HG03565 (cell line): Measurements from ENCODE around the gene GLYATL1.

ENCODE experiments used
- ATAC-seq: cut with Tn5 transposase; IDR thresholded peaks from one replicate; pipeline ENCODE4 v1.9.1; 2021; ENCODE audit warnings: mild to moderate bottlenecking, moderate library complexity; ENCODE audit not compliant: unreplicated experiment

Gene GLYATL1

GRCh38 chr11:58939277-58939676 lies at the start of gene GLYATL1:
TSS of gene GLYATL1 (plus strand) at chr11:58939488. CDS start at chr11:58947088, 7,600 bp downstream.
- ATAC-seq: no peak

GRCh38 chr11:58893899-58894298 lies 45.4 kb upstream of the GLYATL1 start:
- no peak for ATAC-seq

GRCh38 chr11:58898106-58898505 lies 41.2 kb upstream of the GLYATL1 start:
- ATAC-seq: no peak

DNA sequence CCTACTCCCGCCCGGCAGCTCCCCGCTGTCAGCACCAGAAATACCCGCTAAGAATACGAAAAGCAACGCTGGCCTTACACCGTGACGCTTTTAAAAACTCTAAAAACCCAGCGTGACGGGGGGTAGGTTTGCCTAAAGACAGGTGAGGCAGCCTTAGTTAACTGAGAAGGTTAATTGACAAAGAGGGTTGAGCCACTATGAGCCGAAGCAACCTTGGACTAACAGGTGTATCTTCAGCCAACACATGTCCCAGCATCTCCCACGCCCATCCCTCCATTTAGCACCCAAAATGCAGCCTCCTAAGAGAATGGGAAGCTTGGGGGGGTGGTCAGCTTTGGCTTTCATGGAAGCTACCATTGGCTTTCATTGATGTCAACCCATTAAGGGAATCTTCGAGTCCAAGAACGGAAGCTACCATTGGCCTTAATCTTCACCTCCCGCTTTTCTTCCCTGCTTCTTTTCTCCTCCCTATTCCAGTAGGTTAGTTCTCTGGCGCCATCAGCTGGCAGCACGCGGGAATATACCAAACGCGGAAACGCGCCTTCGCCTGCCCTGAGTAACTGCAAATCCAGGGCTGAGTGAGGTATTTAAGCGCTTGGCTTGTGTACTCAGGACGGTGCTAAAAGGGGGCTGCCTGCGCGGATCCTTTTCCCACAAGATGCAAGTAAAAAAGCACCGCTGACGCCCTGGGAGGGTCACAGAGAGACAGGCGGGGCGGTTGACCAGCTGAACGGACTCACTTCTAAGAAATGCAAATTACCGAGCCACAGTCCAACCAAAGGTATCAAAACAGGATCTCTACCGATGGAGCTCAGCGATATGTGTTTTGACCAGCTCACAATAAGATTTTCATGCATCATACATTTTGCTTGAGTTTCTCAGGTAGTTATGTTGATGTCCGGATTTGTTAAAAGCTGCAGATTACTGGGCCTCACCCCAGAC lies 38.5 kb upstream of the GLYATL1 start:
- ATAC-seq: peak; percentile 54

GRCh38 chr11:58902881-58903280 lies 36.4 kb upstream of the GLYATL1 start:
- ATAC-seq: no peak

GRCh38 chr11:58905011-58905720 lies 34.1 kb upstream of the GLYATL1 start:
- ATAC-seq: no peak

DNA sequence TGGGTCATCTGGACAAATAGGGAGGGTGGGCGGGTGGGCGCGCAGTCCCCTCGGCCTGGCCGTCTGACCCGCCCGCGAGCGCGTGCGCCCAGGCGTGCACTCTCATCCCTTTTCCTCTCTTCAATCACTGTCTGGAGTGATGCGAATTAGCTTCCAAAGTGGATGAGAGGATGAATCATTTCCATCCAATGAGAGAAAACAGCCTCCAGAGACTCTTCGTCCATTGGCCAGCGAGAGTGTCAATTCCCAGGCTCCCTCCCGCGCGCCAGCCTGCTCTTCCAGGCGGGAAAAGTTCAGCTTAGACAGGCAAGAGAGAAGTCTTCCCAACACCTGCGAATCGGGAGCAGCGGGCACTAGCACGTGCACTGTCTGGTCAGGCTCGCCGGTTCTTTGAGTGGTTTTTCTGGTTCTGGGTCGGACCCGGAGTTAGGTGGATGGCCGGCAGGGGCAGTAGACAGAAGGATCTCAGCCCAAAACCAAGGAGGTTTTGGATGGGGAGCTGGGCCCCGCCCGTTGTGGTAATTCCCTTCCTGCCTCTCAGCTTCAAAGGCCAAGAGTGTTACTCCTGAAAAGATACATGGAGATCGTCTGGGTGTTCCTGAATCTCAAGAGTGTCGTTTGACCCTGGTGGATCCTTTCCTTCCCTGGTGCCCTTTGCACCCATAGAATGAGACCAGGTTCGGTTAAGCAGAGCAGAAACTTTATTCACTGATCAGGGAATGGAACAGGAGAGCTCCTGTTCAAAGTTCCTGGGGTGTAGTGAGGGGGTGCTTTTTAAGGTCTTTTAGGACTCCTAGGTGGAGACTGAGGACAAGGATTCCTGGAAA lies 33.4 kb upstream of the GLYATL1 start:
- no peak for ATAC-seq

GRCh38 chr11:58907780-58908179 lies 31.5 kb upstream of the GLYATL1 start:
- ATAC-seq: no peak

DNA sequence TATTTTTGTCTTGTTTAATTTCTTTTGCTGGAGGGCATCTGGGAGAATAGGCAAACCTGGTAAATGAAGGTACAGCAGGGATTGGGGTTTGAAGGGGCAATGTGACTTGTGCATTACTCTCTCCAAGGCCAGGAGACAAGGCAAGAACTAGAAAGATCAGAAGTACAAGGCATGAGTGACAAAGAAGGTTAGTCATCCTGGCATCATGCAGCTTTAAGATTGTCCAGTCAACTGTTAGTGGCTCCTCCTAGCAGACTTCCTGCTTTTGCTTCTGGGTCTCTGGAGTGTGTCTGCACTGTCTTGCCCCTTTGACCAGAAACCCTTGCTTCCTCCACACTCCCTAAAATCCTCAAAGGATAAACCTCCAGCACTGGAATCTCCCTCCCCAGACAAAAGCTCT lies 27.2 kb upstream of the GLYATL1 start:
- no peak for ATAC-seq

DNA sequence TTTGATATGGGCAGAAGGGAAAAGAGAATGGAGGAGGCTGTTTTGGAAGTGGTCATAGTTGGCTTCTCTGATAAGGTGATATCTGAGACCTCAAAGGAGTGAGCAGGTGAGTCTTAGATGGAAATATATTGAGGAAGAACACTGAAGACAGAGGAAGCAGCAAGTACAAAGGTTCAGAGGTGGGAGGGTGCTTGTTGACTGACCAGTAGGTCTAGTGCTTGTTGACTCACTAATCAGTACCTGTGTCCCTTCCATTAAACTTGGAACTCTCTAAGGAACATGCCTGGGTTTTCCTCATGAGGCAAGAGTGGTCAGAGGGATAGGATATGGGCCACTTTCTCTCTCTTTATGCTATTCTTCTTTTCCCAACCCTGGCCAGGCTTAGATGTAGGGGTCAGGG lies 25.6 kb upstream of the GLYATL1 start:
- ATAC-seq: no peak

- no peak for ATAC-seq
Measured at GRCh38 chr11:58914821-58915543, 24.3 kb upstream of the GLYATL1 start.

- no peak for ATAC-seq
Measured at GRCh38 chr11:58916637-58917036, 22.7 kb upstream of the GLYATL1 start.

DNA sequence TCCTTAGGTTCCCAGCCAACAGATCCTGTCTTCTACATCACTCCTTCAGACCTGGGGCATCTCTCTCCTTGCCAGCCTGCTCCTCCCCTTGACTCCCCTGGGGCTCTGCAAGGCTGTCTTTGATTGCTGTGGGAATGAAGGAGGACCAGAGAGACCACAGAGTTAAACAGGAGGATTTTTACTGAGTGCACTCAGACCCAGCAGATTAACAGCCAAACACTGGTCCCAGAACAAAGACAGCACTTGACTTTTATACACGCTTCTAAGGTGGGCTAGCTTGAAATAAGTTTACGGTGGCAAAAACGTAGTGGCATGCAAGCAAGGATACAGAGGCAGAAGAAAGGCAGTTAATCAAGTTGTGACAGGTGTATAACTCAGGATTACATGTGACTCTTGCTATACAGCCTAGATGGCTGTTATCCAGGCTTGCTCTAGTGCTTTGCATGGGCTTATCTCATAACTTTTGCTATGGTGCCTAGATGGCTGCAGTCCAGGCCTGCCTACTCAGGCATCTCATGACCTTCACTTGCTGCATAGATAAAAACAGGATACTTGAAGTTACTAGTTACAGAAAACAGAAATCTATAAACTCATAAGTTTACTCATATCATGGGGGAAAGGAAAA lies 22.0 kb upstream of the GLYATL1 start:
- no peak for ATAC-seq

GRCh38 chr11:58919561-58919960 lies 19.7 kb upstream of the GLYATL1 start:
- ATAC-seq: no peak

DNA sequence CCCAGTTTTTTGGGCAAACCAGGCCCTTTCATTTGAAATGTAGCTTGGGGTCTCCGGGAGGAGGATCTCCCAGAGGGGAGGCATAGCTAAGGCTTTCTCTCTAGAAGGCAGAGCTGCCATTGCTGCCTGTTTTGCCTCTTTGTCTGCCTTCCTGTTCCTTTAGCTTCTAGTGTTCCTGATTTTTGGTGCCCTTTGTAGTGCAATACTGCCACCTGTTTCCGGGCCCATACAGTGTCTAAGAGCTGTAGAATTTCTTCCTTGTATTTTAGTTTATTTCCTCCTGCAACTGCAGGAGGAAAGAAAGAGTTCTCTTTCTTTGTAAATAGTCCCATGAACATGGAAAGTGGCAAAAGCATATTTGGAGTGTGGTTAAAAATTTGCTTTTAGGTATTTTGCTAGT lies 19.3 kb upstream of the GLYATL1 start:
- ATAC-seq: no peak

GRCh38 chr11:58921778-58922390 lies 17.4 kb upstream of the GLYATL1 start:
- ATAC-seq: no peak

- no peak for ATAC-seq
Measured at GRCh38 chr11:58922479-58922878, 16.8 kb upstream of the GLYATL1 start.

DNA sequence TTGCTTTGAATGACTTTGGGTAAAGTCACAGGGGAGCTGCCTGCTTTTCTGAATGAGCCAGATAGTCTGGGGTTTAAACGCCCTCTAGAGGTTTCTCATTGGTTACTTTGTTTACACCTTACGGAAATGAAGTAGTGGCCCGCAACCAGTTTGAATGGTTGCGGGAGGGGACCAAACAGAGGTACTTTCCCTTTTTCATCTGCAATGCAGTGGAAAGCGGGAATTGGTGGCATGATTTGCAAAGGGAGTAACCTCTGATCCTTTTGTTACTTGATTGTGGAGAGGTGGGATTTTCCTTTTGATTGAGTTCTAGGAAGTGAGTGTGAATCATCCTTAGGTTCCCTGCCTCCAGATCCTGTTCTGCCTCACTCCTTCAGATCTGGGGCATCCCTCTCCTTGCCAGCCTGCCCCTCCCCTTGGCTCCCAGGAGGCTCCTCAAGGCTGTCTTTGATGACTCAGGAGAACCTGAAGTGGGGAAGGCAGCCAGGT lies 15.9 kb upstream of the GLYATL1 start:
- ATAC-seq: peak; percentile 87

DNA sequence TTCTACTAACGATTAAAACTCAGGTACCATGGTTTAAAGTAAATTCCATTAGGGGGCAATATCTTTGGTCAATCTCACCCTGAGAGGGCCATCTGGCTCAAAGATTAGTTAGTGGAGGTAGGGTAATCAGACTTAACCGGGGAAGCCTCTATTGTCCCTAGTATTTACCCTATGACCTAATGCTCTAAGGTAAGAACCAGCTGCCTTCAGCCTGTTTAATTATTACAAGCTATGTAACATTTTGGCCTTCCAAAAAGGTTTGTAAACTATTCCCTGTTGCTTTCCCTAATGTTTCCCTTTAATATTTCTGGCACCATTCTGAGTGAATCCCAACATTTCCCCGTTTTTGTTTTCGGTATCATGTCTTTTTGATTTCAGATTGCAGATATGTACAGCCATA lies 15.1 kb upstream of the GLYATL1 start:
- ATAC-seq: no peak
